GM21360 (cell line): ENCODE data around the gene SOCS1.

Source experiments
- ATAC-seq: cut with Tn5 transposase; IDR thresholded peaks from one replicate; pipeline ENCODE4 v1.9.1; 2021; ENCODE audit warnings: mild to moderate bottlenecking, moderate library complexity; ENCODE audit not compliant: unreplicated experiment

Gene SOCS1

DNA sequence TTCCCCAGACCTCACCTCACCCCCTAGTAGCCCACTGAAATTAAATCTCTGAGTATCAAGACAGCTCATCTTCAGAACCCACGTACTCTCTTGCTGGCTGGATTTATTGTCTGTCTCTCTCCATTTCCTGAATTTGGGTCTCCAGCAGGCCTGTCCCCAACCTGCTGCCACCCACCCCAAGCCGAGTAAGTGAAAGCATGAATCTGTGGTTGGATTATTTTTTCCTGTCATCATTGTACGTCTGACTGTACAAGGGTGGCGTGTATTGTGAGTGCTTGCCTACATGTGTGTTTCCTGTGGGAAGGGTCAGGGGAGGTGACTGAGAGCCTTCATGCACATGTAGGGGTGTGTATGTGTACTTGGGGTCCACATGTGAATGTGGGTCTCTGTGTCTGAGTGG is 7.7 kb upstream of the SOCS1 start:
- ATAC-seq, result no peak

DNA sequence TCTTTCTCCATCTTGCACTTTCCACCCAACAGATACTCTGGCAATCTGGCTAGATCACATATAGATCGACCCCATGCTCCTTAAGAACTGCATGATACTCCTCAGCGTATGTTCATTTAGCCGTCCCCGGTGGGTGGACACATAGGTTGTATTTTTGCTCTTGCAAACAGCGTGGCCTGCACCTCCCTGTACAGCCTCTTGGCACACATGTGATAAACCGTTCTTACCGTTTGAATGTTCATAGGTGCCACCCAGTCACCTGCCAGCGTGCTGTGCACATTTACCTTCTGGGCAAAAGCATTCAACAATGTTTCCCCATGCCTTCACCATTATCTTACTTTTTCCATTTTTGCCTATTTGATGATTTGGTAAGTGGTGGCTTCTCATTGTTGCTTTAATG is 6.9 kb upstream of the SOCS1 start:
- no peak for ATAC-seq

DNA sequence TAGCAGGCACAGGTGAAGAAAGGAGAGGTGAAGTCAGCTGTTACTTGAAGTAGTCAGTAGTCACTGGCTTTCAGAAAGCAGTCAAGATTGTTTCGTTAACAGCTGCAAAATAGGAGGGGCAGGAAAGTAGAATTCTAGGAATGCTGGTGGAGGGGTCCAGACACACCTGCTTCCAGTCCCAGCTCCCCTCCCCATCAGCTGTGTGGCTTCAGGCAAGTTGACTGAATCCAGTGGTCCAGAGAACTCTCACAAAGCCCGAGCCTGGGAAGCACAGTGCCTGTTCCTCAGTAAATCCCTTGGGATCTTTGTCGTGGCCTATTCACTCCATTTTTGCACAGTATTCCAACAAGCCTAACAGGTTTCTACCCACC is 4.6 kb upstream of the SOCS1 start:
- no peak for ATAC-seq

DNA sequence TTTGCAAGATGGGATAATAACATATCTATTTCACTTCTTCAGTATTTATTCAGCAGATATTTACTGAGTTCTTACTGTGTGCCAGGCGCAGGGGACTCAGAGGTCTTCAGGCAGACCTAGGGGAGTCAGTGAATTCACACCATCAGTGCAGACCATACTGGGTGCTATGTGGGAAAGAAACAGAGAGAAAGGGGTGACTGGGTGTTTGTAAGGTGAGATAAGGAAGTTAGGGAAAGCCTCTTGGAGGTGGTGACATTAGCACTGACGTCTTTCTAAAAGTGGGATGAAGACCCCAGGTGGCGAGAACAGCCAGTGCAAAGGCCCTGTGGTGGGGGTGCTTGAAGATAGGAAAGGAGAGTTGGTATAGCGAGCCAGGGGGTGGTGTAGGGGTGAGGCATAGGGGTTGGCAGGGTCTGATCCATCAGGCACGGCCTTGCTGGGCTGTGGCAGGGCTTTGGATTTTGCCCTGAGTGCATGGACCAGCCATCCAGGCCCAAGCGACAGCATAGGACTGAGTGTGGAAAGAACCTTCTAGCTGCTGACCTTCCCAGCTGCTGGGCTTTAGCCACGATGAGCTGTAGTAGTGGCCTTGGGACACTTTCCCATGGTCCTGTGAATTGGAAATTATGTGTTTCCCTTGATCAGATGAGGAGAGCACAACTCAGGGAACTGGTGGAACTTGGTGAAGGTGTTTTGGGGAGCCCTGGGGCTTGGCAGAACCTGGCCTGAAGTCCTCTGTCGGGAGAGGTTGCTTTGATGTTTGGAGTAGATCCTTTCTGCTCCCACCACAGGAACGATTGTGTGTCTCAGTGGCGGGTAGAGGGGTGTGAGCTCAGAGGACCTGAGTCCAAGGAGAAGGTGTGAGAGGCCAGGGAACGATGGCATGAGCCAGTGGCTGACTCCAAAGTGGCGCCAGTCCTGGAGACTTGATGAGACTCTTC is 3.9 kb upstream of the SOCS1 start:
- no peak for ATAC-seq

DNA sequence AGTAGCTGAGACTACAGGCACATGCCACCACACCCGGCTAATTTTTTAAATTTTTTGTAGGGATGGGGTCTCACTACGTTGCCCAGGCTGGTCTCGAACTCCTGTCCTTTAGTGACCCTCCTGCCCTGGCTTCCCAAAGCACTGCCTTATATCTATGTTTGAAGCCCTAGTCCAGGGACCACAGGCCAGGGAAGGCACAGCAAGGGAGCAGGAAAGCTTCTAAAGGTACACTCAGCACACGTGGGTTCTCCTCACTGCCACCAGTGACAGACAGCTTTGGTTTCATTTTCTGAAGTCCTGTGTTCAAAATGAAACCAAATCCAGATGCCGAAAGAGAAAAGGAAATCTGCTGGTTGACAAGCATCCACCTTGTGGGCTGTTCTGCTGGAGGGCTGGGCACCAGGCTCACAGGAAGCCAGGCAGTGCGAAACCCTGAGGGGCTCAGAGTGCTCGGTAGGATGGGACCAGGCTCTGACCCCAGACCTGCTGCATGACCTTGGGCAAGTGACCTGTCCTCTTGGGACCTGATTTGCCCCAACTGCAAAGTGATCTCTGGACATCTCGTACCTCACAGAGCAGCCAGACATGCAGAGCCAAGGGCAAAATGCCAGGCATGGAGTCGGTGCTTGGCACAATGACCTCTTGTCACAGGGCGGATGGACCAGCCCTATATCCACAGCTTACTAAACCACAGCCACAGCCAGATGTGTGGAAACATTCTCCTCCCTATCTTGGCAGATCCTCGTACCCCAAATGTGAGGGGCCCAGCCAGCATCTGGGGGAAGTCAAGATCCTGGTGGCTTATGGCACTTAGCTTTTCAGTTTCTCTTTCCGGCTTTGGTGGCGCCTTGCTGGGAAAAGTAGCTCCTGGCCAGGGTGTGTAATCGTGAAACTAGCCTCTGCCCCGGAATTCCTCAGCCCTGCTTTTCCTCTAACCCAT is 2.8 kb upstream of the SOCS1 start:
- no peak for ATAC-seq

DNA sequence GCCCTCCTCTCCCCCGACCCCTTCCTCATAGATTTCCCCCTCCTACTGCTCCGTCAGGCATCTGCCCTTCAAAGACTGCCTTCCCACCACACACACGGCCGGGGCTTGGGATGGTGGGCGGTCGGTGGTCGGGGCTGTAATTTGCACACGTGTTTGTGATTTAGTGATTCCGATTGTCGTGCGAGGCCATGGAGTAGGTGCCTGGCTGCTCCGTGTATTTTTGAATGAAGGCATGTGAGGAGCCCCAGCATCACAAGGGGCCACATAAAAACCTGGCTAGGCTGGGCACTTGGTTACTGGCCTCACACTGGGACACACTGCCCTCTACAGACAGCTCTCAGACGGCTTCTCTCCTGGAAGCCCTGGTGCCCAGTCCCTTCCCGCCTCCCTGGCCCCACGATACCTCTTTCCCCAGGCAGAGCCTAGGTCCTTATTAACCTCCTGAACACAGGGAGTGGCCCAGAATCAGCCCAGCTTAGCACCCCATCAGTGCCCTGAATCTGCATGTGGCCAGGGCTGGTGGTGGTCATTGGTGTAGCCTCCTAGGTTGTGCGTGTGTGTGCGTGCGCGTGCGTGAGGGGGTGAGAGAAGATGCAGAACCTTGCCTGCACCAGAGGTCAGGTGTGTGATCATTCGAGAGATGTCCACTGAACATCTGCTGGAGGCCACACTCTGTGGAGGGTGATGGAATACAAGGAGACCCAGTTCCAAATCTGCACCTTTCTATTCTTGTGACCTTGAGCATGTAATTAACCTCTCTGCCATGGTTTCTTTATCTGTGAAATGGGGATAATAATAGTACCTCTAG is 1.3 kb upstream of the SOCS1 start:
- ATAC-seq, result no peak

DNA sequence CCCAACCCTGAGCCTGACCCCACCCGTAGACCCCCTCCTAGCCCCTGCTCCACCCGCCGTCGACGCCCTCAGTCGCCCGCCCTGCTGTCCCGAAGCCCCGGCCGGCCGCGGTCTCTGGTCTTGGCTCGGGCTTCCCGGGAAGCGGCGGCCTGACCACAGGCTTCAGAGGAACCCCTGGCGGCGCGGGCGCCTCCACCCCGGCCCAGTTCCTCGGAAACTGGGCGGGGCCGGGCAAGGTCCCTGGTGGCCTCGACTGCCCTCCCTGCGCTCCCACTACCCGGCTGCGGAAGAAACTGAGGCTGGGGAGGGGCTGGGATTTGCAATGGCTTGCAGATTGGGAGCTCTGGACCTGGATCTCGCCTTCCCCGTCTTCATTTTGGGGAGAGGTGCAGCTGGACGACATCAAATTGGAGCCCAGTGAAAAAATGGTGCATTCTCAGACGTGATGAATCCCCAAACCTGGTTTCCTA is 692 bp upstream of the SOCS1 start:
- no peak for ATAC-seq

DNA sequence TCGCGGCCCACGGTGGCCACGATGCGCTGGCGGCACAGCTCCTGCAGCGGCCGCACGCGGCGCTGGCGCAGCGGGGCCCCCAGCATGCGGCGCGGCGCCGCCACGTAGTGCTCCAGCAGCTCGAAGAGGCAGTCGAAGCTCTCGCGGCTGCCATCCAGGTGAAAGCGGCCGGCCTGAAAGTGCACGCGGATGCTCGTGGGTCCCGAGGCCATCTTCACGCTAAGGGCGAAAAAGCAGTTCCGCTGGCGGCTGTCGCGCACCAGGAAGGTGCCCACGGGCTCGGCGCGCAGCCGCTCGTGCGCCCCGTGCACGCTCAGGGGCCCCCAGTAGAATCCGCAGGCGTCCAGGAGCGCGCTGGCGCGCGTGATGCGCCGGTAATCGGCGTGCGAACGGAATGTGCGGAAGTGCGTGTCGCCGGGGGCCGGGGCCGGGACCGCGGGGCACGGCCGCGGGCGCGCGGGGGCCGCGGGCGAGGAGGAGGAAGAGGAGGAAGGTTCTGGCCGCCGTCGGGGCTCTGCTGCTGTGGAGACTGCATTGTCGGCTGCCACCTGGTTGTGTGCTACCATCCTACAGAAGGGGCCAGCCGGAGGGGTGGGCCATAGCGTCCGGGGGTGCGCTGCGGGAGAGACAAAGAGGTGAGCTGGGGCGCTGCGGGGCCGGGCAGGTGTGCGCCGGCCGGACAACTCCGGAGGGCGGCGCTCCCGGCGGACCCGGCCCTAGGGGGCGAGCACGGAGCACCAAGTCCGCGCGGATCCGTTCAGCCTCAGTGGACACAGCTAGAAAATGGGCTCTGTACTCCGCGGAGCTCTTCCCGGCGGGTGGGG is 879 bp downstream of the SOCS1 start:
- peak; percentile 5 for ATAC-seq

DNA sequence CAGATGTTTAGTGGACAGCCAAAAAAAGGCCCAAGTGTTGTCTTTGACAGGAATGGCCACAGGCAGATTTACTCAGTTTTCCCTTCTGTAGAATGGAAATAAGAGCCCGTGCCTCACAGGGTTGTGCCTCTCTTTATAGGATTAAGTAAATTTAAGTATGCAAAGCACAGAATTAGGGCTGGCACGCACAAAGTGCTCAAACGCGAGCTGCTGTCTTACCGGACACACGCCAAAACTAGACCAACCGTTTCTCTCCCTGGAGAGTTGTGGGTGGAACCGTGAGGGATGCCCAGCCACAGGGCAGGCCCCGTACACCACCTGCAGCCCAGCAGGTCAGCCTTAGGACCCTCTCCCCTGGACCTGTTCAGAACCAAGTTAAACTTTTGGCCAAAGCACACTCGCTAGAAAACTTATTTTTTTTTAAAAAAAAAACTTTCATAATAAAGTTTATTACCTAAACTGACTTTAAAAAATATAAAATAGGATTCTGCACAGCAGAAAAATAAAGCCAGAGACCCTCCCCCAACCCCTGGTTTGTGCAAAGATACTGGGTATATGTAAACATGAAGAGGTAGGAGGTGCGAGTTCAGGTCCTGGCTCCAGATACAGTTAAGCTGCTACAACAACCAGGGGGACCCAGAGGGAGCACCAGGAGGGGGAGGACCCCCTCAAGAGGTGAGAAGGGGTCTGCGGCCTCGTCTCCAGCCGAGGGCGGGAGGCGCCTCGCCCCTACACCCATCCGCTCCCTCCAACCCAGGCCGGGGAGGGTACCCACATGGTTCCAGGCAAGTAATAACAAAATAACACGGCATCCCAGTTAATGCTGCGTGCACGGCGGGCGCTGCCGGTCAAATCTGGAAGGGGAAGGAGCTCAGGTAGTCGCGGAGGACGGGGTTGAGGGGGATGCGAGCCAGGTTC is 1.8 kb downstream of the SOCS1 start:
- ATAC-seq, result no peak

DNA sequence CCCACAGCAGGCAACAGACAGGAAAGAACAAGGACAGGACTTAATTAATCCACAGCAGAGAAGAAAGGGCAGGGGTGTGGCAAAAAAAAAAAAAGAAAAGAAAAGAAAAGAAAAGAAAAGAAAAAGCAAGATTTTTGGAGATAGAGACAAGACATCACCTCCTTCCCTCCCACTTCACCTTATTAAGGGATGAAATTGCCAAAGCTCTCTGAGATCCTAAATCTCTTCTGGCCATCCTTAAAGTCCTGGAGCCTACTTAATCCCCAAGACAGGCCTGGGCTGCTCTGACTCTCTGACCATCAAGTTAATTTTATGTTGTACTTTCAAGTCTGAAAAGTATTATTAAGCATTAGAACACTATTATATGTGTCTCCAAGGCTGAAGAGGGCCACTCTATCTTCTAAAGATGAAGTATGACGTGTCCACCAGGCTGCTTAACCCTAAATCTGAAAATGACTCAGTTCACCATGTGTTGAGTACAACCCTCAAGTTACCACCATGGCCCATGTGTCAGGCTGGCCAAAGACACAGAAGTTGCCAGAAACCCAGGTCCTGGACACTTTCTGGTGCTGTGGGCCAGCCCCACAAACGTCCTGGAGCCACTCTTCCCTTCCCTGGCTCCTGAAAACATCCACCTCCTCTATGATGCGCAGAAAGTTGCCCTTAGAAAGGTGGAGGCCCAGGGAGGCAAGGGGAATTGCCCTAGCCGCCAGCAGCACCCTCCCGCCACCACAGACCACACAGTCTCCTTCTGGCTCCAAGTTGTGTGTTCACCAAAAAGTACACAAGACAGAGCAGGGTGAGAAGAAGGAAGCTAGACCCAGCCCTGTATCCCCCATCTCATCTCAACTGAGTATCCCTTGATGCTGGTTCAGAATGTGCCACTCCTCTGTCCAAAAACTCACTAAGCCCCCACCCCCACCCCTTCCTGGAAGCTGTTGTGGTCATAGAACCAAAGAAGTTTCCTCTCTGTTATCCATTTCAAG is 2.7 kb downstream of the SOCS1 start:
- ATAC-seq, result no peak

DNA sequence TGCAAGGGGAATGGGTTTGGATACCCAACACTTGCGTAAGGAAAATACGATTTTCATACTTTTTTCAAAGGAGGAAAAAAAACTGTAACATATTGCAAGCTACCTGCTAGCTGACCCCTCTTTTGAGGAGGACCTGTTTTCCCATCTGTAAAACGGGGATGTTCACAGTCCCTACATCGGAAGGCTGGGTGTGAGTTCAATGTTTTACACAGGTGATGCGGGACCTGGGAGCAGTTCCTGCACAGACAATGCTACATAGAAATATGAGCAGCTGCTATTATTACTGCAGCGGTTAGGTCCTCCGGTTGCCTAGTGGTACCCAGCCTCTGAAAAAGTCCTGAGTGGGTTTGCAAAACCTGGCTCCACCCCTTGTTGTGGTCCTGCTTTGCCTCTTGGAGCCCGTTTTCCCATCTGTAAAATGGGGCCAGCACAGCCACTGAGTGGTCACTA is 3.5 kb downstream of the SOCS1 start:
- ATAC-seq, result no peak

DNA sequence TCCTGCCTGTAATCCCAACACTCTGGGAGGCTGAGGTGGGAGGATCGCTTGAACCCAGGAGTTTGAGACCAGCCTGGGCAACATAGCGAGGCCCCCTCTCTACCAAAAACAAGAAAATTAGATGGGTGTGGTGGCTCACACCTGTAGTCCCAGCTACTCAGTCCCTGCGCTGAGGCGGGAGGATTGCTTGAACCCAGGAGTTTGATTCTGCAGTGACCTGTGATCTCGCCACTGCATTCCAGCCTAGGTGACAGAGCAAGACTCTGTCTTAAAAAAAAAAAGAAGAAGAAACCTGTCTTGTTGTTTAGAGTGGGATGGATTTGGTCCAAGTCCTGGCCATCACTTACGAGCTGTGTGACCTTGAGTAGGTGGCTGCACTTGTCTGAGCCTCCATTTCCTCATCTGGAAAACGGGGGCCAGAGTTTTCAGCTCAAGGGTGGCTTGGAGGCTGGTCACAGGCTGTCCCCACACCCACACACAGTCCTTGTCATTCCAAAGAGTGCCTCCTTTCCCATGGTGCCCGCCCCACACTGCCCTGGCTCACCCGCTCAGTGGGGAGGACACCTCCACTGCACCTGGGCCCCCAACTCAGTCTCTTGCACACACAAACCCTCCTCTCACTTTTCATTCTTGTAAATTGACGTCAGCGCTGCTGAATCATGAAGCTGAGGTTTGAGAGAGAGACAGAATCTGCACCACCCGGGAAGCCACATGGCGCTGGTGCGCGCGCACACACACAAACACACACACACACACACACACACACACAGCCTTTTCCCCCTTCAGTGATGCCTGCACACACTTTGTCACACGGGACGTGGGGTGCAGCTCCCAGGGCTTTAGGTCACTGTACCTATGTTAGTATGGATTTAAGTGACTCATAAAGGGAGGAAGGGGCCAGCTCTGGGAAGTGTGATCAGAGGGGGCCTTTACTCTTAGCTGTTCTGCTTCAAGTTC is 4.2 kb downstream of the SOCS1 start:
- ATAC-seq, result no peak

DNA sequence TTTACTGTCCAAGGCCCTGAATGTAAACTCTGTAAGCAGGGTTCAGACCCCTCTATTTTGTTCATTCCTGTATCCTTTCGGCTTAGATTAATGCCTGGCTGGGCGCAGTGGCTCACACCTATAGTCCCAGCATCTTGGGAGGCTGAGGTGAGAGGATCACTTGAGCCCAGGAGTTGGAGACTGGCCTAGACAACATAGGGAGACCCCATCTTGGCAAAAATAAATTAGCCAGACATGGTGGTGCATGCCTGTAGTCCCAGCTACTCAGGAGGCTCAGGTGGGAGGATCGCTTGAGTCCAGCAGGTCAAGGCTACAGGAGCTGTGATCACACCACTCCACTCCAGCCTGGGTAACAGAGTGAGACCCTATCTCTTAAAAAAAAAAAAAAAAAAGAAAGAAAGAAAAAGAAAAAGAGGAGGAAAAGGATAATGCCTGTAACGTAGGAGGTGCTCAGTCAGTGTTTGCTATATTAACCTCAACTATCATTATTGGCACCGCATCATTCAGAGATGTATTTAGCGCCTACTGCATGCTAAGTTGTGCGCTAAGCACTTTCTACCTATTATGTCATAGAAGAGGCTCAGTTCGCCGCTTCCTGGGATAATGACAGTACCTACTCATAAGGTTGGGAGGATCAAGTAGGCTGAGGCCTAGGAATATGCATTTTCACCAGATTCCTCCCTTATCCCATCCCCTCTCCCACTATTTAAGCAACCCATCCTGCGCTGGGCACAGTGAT is 5.0 kb downstream of the SOCS1 start:
- no peak for ATAC-seq

DNA sequence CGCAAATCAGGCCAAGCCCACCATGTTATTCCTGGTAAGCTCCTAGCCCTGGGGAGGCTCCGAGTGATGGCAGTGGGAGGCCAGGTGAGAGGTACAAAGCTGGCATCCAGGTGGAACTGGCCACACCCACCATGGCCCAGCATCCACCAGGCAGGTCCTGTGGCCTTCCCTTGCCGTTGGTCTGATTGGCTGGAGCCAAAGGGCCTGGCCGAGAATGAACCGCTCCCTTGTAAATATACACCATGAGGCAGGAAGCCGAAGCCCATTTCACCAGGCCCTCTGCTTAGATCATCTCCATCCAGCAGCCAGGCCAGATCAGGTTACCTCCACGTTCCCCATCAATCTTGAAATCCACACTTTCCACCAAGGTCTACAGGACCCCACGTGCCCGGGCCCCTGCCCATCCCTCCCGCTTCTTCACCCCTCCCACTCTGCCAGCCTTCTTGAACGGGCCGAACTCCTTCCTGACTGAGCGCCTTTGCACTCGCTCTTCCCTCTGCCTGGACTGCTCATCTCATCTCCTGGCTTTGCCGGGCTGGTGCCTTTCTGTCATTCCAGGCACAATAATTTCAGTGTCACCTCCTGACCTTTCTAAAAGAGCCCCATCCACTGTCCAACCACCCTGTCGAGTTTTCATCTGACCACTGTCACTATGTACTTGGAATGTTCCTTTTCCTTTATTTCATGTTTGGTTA is 5.8 kb downstream of the SOCS1 start:
- ATAC-seq, result no peak
